ENCODE data around the gene UQCC3. TPM values are rescaled to one million over a fixed set of nuclear protein-coding genes. Genes with fewer than 3 reads are reported as not detected.
A peak's percentile ranks its signal among the peaks of the same experiment; 100 is the strongest.

UQCC3 gene
- polyA plus RNA-seq, 3 donors, result 3.3 to 7.9 (median 7.2) TPM

- Histone ChIP-seq H3K27me3 (ENCODE audit: control insufficient read depth in 2 of 2, insufficient read depth in 2 of 2, low read length in 2 of 2) (peaks cover 2 to 10% of the 10 kb centered on the region in 2 donors), H3K4me2 (replicated peaks; ENCODE audit: extremely low read depth, low read length, poor library complexity, severe bottlenecking) (no peak overlapping the region), H3K36me3 (replicated peaks in 1 of 2; ENCODE audit: control insufficient read depth in 1 of 2, insufficient read depth in 2 of 2, low read length in 2 of 2) (peaks cover 5% of the 10 kb centered on the region in 2 donors), H3K4me3 (replicated peaks in 1 of 3; ENCODE audit: low read depth in 2 of 3, low read length in 3 of 3) (no peak overlapping the region), H4K20me1 (ENCODE audit: insufficient read depth, low read length) (peaks cover 6% of the 10 kb centered on the region), H3K9me3 (replicated peaks in 1 of 2; ENCODE audit: control insufficient read depth in 1 of 2, insufficient read depth in 1 of 2, low read length in 2 of 2) (no peaks in the 10 kb centered on the region), H3K4me1 (ENCODE audit: control insufficient read depth in 1 of 2, insufficient read depth in 2 of 2, low read length in 2 of 2) (peaks cover 13 to 18% of the 10 kb centered on the region in 2 donors), H2AFZ (ENCODE audit: insufficient read depth, low read depth, low read length, poor library complexity, severe bottlenecking) (peak overlapping the region; percentile 13), H3K79me2 (ENCODE audit: insufficient read depth, low read length) (peaks cover 15% of the 10 kb centered on the region), H3K9ac (ENCODE audit: insufficient read depth, low read length, poor library complexity, severe bottlenecking) (no peak overlapping the region), H3K27ac (ENCODE audit: low read depth in 1 of 2, low read length in 2 of 2) (no peak overlapping the region)
- TF ChIP-seq CTCF (IDR thresholded peaks at IDR 0.05), result no peak
- 100% methylated on average over 2 of the region's 7 CpGs for WGBS (ENCODE audit: insufficient coverage)
- intact Hi-C loops (cut with micrococcal nuclease), result no loop called here
- H3K4me3 Mint-ChIP-seq, result no peak overlapping the region
- peaks cover 10 to 16% (median 13%) of the 10 kb centered on the region in 3 donors for H3K27me3 Mint-ChIP-seq (ENCODE audit: low read depth in 3 of 3)
- peaks cover 6 to 8% of the 10 kb centered on the region in 2 donors for H3K36me3 Mint-ChIP-seq
- peaks cover 18% of the 10 kb centered on the region for H3K4me1 Mint-ChIP-seq
- no peak for DNase-seq
- H3K27ac Mint-ChIP-seq, result peak overlapping the region in 1 of 7 donors; percentile 80
- H3K9me3 Mint-ChIP-seq, result no peaks in the 10 kb centered on the region
Observed at GRCh38 chr11:62682518-62682917, 11.0 kb downstream of the UQCC3 start.

DNA sequence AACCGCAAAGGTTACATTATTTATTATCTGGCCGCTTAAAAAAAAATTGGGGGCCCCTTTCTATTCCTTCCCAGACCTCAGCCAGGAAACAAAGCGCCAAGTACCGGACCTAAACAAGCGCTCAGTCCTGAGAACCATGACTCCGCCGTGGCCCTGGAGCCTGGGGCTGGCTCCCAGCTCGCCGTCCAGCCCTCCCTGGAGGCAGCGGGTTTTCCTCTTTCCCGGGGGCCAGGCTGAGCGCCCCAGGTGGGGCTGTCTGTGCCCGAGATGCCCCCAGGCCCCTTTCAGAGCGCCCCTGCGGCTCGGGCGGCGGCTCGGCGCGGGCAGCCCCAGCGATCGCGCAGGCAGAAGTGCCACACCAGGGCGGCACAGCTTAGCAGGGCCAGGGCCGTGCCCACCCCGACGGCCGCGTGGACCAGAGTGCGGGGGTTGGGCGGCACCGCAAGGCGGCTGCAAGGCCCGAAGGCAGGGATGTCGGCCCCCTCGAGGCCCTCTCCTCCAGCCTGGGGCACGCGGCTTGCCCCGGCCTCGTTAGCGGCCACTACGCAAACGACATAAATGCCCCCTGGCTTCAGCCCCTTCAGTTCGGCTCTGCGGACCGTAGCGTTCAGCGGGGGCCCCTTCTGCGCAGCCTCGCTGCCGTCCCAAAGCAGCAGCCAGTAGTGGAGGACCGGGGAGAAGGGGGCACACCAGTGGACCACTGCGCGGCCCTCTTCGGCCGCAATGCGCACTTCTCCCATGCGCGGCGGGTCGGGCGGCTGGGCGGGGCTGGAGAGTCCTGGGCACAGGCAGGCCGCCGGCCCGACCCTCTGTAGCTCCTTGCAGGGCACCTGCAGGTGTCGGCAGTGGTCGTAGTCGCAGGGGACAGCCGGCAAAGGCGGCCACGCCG is 16.3 kb downstream of the UQCC3 start:
- H3K4me2 ChIP-seq (replicated peaks; ENCODE audit: extremely low read depth, low read length, poor library complexity, severe bottlenecking), result peak overlapping the region; percentile 58
- peaks cover 26 to 32% (median 29%) of the 10 kb centered on the region in 3 donors for H3K27me3 Mint-ChIP-seq (ENCODE audit: low read depth in 3 of 3)
- intact Hi-C loops (cut with micrococcal nuclease), result loop anchor here in 1 of 2 donors (5.0 kb wide), 1 partner anchor 290 kb away; no protein-coding TSS in a partner anchor
- peak overlapping the region; percentile 53 to 80 for H3K4me3 Mint-ChIP-seq
- H3K79me2 ChIP-seq (ENCODE audit: insufficient read depth, low read length), result no peaks in the 10 kb centered on the region
- peaks cover 26 to 32% of the 10 kb centered on the region in 2 donors for H3K36me3 ChIP-seq (replicated peaks in 1 of 2; ENCODE audit: control insufficient read depth in 1 of 2, insufficient read depth in 2 of 2, low read length in 2 of 2)
- peak overlapping the region; percentile 36 for H3K9ac ChIP-seq (ENCODE audit: insufficient read depth, low read length, poor library complexity, severe bottlenecking)
- H3K27me3 ChIP-seq (ENCODE audit: control insufficient read depth in 2 of 2, insufficient read depth in 2 of 2, low read length in 2 of 2), result peaks cover 9 to 26% of the 10 kb centered on the region in 2 donors
- no peaks in the 10 kb centered on the region for H3K9me3 ChIP-seq (replicated peaks in 1 of 2; ENCODE audit: control insufficient read depth in 1 of 2, insufficient read depth in 1 of 2, low read length in 2 of 2)
- H4K20me1 ChIP-seq (ENCODE audit: insufficient read depth, low read length), result no peaks in the 10 kb centered on the region
- H3K27ac Mint-ChIP-seq, result no peak overlapping the region
- peaks cover 0 to 4% (median 0%) of the 10 kb centered on the region in 7 donors for H3K9me3 Mint-ChIP-seq
- WGBS (ENCODE audit: insufficient coverage), result 36% methylated on average over 73 of the region's 74 CpGs
- peak overlapping the region; percentile 72 for H2AFZ ChIP-seq (ENCODE audit: insufficient read depth, low read depth, low read length, poor library complexity, severe bottlenecking)
- H3K4me1 Mint-ChIP-seq, result peaks cover 5% of the 10 kb centered on the region
- H3K4me1 ChIP-seq (ENCODE audit: control insufficient read depth in 1 of 2, insufficient read depth in 2 of 2, low read length in 2 of 2), result peaks cover 5 to 8% of the 10 kb centered on the region in 2 donors
- H3K27ac ChIP-seq (ENCODE audit: low read depth in 1 of 2, low read length in 2 of 2), result no peak overlapping the region
- no peak overlapping the region for H3K4me3 ChIP-seq (replicated peaks in 1 of 3; ENCODE audit: low read depth in 2 of 3, low read length in 3 of 3)
- no peak for TF ChIP-seq CTCF (IDR thresholded peaks at IDR 0.05)
- H3K36me3 Mint-ChIP-seq, result peaks cover 37 to 39% of the 10 kb centered on the region in 2 donors
- no peak for DNase-seq

Measured in CD14-positive monocyte (primary cell).